NCI-H2196 treated with DMSO at 0.1 percent for 48 hours (cell line): Measurements from ENCODE around the gene RAB31.
A peak's percentile ranks its signal among the peaks of the same experiment; 100 is the strongest.

Experiments used
- DNase-seq: peaks from one replicate; lab custom pipeline; 2025; ENCODE audit not compliant: unreplicated experiment; lab: John Stamatoyannopoulos, UW

The RAB31 gene

DNA sequence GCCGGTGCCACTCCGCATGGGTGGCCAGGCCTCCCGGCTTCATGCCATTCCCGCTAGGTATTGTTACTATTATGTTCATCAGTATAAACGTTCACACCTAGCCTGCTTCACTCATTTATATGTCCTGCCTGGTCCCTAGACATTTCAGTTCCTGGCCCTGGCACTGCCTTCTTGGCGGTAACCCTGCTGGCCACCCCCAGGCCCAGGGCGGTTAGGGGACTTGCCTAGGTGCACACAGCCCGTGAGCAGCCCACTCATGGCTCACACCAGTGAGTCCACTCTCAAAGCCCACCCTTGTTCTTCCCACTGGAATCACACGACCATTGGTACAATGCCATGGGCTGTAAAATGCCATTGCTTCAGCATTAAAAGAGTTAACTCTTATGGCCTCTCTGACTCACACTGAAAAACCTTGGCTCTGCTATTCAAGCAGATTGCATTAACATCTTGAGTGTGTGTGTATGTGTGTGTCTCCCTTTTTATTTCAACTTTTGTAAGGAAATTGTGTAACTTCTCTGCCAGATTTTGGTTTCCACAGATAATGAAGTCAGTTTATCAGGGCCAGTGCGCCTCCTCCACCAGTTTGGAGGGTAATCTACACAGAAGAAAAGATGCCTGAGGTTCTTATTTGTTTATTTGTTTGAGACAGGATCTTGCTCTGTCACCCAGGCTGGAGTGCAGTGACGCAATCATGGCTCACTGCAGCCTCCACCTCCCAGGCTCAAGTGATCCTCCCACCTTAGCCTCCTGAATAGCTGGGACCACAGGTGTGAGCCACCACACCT lies 74.2 kb downstream of the RAB31 start:
- DNase-seq = no peak

DNA sequence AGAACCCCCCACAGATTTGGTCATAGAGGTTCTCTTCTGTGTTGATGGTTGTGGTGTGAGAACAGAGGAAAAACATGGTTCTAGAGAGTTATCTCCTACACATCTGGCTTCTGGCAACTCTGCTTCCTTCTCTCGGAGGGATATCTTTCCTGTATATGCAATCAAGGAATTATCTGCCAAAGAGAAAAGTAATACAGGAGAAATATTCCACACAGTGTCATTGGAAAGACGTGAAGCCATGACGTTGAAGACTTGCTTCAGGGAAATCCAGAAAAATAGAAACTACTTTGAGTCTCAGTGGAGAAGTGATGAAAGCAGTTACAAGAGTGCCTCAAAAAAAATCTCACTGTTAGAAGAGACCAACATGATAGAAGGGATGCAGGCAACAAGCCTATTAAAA lies 78.5 kb downstream of the RAB31 start:
- no peak for DNase-seq

DNA sequence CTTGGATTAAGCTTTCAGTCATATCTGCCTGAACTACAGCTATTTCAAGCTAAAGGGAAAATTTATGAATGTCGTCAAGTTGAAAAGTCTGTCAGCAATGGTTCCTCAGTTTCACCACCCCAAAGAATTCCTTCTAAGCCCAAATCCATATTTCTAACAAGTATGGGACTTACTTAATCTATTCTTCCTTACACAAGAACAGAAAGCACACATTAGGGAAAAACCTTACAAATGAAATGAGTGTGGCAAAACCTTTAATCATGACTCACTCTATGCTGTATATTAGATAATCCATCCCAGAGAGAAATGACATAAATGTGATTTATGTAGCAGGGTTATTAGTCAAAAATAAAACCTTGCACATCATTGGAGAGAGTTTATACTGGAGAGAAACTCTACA lies 78.9 kb downstream of the RAB31 start:
- DNase-seq = no peak

DNA sequence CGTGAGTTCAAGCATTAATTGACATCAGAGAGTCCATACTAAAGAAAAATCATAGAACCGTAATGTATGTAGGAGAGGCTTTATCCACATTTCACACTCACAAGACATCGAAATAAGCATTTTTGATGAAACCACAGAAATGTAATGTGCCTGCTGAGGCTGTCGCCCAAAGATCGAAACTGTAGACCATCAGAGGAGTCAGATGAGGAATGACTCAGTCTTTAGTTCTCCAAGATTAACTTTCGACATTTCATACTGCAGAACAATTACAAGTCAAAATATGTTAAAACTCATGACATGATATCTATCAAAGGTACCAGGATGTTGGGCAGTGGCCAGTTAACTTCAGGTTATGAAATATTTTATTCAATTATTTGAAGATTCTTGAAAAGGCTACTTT lies 79.6 kb downstream of the RAB31 start:
- DNase-seq = no peak

DNA sequence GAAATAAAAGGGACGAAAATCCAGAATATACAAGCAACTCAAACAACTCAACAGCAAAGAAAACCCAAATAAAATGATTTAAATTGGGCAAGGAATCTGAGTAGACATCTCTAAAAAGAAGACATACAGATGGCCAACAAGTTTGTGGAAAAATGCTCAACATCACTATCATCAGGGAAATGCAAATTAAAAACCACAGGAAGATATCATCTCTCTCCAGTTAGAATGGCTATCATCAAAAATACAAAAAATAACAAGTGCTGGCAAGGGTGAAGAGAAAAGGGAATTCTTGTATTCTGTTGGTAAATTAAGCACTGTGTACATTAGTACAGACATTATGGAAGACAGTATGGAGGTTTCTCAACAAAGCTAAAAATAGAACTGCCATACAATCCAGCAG lies 80.0 kb downstream of the RAB31 start:
- no peak for DNase-seq

DNA sequence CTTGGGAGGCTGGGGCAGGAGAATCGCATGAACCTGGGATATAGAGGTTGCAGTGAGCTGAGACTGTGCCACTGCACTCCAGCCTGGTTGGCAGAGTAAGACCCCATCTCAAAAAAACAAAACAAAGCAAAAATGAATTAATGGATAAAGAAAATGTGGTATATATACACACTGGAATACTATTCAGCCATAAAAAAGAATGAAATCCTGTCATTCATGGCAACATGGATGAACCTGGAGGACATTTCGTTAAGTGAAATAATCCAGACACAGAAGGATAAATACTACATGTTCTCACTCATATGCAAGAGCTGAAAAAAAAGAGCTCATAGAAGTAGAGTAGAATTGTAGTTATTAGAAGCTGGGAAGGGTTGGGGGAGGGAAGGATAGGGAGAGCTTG lies 80.8 kb downstream of the RAB31 start:
- DNase-seq = no peak

DNA sequence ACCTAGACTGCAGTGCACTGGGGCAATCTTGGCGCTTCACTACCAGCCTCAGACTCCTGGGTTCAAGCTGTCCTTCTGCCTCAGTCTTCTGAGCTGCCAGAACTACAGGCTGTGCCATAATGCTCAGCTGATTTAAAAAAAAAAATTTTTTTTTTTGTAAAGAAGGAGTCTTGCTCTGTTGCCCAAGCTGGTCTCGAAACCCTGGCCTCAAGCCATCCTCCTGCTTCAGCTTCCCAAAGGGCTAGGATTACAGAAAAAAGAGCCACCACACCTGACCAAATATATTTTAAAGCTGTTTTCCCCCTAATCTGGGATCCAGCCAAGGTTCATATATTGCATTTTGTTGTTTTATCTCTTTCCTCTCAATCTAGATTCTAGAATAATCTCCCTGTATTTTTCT lies 82.2 kb downstream of the RAB31 start:
- DNase-seq = no peak

DNA sequence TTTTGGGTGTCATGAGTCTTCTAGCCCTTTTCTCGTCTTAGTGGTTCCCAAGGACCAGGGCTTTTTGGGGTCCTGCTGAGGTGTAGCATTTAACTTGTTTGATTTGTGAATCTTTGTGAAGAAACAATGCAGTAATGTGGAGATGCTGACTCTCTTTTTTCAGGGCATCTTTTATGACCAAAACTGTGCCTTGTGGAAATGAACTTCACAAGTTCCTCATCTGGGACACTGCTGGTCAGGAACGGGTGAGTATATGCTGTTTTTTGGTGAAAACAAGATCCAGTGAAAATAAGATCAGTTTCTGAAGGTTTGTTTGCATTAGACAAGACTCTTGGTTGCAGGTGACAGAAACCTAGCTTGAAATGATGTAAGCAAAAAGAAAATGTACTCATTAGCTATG lies 83.9 kb downstream of the RAB31 start:
- DNase-seq = no peak

DNA sequence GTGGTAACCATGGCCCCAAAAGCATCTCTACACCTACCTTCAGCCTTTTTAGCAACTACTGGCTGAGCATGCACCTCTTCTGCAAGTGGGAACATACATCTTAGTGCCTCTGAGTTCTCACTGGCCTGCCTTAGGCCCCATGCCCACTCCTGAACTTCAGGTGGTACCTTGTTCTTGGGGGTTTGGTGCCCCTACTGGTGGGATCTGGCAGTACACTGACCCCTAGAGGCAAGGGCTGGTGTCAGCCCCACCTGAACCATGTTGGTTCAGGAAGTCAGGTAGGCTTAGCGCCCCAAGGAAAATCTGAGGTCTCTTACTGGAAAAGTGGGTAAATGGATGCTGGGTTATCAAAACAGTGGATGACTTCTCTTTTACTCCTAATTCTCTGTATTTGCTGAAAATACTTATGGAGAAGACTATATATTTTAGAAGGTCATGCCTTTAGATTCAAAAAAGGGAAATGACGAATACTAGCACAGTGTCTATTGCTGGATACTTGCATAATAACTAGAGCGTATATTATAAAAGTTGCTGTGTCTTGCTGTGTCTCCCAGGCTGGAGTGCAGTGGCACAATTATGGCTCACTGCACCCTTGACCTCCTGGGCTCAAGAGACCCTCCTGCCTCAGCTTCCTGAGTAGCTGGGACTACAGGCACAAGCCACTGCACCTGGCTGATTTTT lies 84.6 kb downstream of the RAB31 start:
- no peak for DNase-seq

DNA sequence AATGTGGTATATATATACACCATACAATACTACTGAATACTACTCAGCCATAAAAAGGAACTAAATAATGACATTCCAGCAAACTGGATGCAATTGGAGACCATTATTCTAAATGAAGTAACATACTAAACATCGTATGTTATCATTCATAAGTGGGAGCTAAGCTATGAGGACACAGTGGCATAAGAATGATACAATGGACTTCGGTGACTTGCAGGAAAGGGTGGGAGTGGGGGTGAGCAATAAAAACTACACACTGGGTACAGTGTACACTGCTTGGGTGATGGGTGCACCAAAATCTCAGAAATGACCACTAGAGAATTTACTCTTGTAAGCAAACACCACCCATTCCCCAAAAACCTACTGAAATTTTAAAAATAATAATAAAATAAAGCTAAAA lies 87.9 kb downstream of the RAB31 start:
- no peak for DNase-seq

DNA sequence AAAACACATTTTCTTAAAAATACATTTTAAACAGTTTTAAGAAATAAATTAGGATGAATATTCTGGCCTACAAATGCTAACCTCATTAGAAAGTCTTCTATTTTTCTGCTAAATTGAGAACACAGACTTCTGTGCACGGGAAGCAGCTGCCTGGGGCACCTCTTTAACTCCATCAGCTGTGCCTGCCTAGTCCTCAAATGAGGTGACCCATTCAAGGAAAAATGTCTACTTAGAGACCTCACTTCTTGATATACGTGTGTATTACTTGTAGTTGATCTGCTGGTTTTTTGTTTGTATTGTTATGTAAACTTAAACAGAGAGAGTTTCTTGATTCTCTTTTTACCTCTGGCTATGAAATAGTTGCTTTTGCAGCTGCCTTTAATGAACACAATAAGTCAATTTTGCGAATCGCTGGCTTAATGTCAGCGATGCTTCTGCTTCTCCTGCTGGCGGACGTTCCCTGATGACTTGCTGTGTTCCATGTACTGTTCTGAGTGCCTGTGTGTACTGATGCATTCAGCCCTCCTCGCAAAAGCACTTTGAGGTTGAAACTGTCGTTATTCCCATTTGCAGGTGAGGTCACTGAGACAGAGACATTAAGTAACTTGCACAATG lies 88.9 kb downstream of the RAB31 start:
- DNase-seq = no peak

DNA sequence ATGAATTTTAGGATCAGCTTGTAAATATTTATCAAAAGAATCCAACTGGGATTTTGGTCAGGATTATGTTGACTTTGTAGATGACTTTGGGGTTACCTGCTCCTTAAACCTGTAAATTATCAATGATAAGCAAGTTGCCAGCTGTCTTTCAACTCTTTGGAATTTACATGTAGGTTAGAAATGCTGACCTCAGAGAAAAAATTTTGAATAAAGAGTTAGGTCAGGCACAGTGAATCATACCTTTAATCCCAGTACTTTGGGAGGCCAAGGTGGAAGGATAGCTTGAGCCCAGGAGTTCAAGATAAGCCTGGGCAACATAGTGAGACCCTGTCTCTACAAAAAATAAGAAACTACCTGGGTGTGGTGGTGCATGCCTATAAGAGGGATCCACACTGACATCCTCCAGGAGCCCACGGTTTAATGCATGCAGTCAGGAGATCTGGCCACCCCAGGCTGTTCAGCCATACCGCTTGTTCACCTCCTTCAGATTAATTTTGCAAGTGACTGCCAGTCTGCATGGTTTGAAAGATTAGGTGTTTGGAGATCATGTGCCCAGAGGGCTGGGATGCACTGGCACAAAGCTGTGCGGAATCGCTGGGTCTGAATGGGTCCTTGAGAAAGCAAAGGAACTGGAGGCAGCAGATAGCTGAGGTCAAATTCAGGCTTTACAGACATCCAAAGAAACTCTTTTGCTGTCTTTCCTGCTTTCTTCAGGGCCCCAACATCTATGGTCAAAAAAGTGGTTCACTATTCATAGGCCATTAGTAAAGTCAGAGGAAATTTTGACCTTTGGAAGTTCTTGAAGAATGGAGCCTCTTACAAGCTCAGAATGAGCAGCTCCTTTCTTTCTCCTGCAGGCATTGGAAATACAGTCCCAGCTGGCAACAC lies 94.3 kb downstream of the RAB31 start:
- DNase-seq = no peak

DNA sequence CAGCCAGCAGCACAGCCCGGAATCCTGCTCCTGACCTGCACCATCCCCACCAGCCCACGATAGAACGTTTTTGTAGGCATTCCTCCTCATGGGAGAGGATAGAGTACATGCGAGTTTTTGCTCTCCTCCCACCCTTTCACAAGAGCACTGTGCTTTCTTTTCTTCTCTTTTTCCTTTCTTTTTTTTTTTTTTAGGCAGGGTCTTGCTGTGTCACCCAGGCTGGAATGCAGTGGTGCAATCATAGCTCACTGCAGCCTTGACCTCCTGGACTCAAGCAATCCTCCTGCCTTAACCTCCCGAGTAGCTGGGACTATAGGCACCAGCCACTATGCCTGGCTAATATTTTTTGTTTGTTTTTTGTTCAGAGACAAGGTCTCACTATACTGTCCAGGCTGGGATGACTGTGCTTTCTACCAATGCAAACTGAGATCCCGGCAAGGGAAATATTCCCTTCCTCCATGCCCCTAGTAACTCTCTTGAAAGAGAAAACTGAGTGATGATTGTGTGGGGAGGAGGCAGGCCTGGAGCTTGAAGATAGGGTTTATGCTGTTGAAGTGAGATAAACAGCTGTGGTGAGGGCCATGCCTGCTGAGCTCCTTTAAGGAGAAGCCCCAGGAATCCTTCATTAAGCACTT lies 95.1 kb downstream of the RAB31 start:
- no peak for DNase-seq

DNA sequence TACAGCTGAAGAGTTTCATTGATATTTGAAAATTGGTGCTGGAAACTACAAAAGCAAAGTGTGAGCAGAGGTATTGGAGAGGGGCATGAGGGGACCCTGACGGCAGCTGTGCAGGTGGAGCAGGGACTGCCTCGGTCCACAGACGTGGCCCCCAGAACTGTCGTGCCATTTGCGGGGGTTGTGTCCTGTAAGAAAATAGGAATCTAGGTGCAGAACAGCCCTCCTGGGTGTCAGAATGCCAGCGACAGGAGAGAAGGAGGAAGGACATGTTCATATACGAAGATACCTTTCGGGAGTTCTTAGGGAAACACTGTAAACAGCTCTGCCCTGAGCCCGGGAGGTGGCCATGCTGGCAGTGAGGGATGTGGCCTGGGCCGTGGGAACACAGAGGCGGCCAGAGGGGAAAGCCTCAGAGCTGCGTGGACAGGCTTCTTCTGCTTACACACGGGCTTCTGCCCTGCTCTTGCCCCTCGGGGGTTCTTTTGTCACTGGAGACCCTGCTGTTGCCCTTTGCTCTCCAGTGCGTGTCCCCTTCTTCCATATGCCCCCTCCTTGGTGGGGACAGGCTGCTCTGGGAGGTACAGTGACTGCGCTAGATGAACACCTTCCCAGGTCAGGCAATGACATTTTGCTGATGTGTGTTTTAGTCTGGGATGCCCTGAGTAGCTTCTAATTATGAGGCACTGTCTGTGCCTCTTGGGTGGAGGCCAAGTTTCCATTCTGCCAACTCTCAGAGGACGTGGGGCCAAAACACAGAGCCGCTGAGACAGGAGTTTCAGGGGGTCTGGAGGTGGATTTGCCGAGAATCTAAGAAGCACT lies 95.8 kb downstream of the RAB31 start:
- peak; percentile 72 for DNase-seq

DNA sequence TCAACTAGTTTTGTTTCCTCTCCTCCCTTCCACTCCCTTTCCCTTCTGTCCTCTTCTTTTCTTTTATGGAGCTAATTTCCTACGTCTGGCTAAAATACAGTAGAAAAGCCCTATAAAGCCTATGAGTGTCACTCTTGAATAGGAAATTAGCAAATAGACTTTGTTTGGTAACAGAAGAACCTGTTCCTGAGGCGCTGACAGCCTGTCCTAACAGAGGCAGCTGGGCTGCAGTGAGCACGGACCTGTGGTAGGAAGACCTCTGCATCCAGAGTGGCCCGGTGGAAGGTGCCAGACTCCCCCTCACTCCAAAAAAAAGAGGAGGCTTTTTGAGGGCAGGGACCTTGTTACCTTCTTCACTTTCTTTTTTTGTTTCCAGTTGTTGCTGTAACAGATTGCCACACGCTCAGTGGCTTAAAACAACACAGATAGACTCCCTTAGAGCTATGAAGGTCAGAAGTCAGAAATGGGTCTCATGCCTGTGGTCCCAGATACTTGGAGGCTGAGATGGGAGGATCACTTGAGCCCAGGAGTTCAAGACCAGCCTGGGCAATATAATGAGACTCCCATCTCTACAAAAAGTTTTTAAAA lies 96.5 kb downstream of the RAB31 start:
- DNase-seq = peak; percentile 72

DNA sequence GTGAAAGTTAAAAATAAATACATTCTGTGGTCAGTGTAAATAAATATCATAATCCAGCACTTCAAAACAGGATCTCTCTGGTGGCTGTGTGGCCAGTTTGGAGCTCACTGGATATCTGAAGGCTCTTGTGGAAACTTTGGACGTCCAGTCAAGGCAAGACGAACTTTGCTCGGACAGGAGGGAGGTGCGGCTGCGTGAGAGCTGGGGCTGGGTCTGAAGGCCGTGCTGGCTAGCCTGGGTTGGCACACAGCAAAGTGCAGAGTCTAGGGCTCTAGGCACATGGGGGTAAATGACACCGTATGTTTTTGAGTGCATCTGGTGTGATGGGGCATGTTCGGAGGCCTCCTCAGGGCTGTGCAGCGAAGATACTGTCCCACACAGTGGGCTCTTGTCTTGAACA lies 98.8 kb downstream of the RAB31 start:
- DNase-seq = no peak

DNA sequence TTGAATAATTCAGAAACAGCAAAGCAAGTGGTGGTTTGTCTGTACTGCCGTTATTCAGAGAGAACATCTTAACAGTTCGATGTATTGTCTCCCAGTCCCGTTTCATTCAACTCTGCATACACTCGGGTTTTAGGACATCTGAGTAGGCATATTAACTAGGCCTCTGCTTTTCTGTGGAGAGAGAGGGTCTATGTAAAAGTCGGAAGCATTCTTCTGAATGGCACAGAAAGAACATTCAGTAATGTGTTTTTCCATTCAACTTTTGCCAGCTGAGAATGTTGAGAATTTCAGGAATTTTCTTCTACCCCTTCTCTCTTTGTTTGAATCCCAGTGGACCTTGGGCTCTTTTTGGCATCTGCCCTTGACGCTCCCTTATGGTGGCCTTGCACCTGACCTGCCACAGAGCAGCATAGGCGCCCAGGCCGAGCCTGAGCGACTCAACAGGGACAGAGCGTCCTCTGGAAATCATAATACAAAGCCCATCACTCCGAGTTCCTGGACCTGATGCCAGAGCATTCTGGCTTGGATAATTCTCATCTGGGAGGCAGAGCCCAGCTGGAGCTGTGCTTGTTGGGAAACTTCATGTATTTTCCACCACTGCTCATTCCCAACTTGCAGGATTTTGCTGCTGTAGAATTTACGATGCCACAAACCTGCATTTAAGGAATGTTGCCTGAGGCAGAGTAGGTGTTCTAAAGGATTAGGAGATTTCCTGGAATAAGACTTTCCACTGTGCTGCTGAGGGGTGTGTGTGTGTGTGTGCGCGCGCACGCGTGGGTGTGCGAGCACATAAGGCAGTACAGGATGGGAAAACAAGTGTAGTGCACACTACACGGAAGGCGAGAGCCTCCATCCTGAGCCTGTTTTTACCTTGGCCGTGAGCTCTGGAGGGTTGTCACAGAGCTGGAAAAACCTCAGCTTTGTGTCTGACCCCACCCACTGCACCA lies 100.5 kb downstream of the RAB31 start:
- no peak for DNase-seq

DNA sequence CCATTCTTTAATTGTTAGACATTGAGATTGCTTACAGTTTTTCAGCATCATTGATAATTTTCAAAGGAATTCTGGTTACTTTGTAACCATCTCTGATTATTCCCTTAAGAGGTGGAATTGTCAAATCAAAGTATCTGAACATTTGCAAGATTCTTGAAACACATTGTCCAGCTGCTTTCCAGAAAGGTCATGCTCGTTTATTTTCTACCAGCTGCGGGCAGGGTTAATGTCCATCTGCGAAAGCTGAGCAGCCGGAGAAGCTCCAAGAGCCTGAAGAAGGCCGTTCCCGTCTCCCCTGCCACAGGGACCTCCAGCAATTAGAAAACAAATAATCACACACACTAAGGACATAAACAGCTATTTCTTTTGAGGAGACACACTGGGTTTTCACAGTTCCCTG lies 101.6 kb downstream of the RAB31 start:
- no peak for DNase-seq

DNA sequence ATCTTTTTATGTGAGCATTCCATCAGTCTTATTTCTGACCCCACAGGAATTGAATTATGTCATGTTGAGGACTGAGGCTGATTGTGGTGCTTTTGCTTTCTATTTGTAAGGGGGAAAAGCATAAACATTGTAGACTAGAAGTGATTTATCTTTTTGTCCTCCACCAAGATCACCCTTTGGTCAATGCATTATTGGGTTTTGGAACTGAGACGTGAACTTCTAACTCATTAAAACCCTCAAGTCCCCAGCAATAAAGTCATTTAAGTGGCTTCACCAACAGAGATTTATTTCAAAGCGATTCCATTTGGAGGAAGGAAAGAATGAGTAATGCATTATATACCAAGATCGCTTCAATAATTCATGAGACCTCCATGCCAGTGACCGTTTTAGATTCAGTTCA lies 102.2 kb downstream of the RAB31 start:
- DNase-seq = no peak
